PC-9 (cell line): ENCODE data around the gene CALN1. TPM values are rescaled to one million over a fixed set of nuclear protein-coding genes. Genes with fewer than 3 reads are reported as not detected.

ENCODE experiments used
- BruUV-seq: library from RNA; stranded (reverse); fragments of 400-500 nt; replicated peaks from 2 replicates; lab custom pipeline; 2021; lab: Mats Ljungman, UMichigan
- CTCF ChIA-PET: fragments of 300-600 bp; sonication (Branson Sonifier 250); formaldehyde crosslinking; loops from one replicate; lab custom pipeline; 2022; ENCODE audit warnings: antibody characterized with exemption; lab: Charles Lee
- POLR2A ChIA-PET: fragments of 300-600 bp; sonication (Branson Sonifier 250); formaldehyde crosslinking; loops from one replicate; lab custom pipeline; 2022; ENCODE audit warnings: antibody characterized with exemption; ENCODE audit not compliant: unreplicated experiment; lab: Charles Lee
- DNase-seq, 2 experiments: peaks; one replicate each; pipeline versions ENCODE4 v3.0.0 to v3.0.0-alpha.2; 2015 to 2022; ENCODE audit warnings: mixed read lengths in 1 of 2
- H2AFZ ChIP-seq: fragments of 200-600 bp; sonication (generic); 2 replicates; pipeline ENCODE4 v1.8.1; 2017; ENCODE audit warnings: antibody characterized with exemption
- H3F3A ChIP-seq: fragments of 200-600 bp; sonication (generic); 2 replicates; pipeline ENCODE4 v1.8.1; 2017; ENCODE audit warnings: antibody characterized with exemption, mild to moderate bottlenecking, low read depth; ENCODE audit not compliant: insufficient read depth
- H3K27ac ChIP-seq: fragments of 200-600 bp; sonication (generic); 2 replicates; pipeline ENCODE4 v1.6.1; 2016; ENCODE audit warnings: mixed run types
- H3K27me3 ChIP-seq: fragments of 200-600 bp; sonication (generic); 2 replicates; pipeline ENCODE4 v1.6.1; 2016; ENCODE audit warnings: low read depth, mixed run types; ENCODE audit not compliant: insufficient read depth
- H3K36me3 ChIP-seq: fragments of 200-600 bp; sonication (generic); 2 replicates; pipeline ENCODE4 v1.6.1; 2016; ENCODE audit warnings: low read depth, mixed run types
- H3K4me1 ChIP-seq: fragments of 200-600 bp; sonication (generic); replicated peaks from 2 replicates; pipeline ENCODE4 v1.6.1; 2016; ENCODE audit warnings: mixed run types; ENCODE audit not compliant: insufficient read depth
- H3K4me2 ChIP-seq: fragments of 200-600 bp; sonication (generic); 2 replicates; pipeline ENCODE4 v1.6.1; 2017; ENCODE audit warnings: mixed run types
- H3K4me3 ChIP-seq: fragments of 200-600 bp; sonication (generic); 2 replicates; pipeline ENCODE4 v1.6.1; 2016; ENCODE audit warnings: mixed run types
- H3K79me2 ChIP-seq: fragments of 200-600 bp; sonication (generic); 2 replicates; pipeline ENCODE4 v1.6.1; 2017; ENCODE audit warnings: low read depth, mixed run types
- H3K9me2 ChIP-seq: fragments of 200-600 bp; sonication (generic); 2 replicates; pipeline ENCODE4 v1.8.1; 2017; ENCODE audit warnings: mild to moderate bottlenecking; ENCODE audit not compliant: insufficient read depth
- H3K9me3 ChIP-seq: fragments of 200-600 bp; sonication (generic); 2 replicates; pipeline ENCODE4 v1.8.1; 2016; ENCODE audit warnings: low read depth; ENCODE audit not compliant: insufficient read depth
- H4K20me1 ChIP-seq: fragments of 200-600 bp; sonication (generic); 2 replicates; pipeline ENCODE4 v1.8.1; 2017; ENCODE audit not compliant: insufficient read depth
- EZH2 ChIP-seq: fragments of 200-600 bp; sonication (generic); IDR thresholded peaks from 2 replicates; pipeline ENCODE4 v1.8.0; 2017; ENCODE audit warnings: antibody characterized with exemption, low read depth
- intact Hi-C: fragments of 100-400 bp; cut with micrococcal nuclease; formaldehyde crosslinking; loops from one replicate; pipeline ENCODE4 v1.10.0; 2022; ENCODE audit not compliant: unreplicated experiment
- total RNA-seq: library from RNA; stranded (reverse); gene quantifications from 2 replicates; pipeline ENCODE4 v1.2.3, GENCODE V29; 2021
- TF ChIP-seq, protein P1 (sequence below): fragments of 200-600 bp; sonication (generic); conservative IDR thresholded peaks from 2 replicates; pipeline ENCODE4 v1.6.1; 2017; ENCODE audit warnings: mixed run types, antibody characterized with exemption, mild to moderate bottlenecking, moderate library complexity

Gene CALN1
- total RNA-seq, 1 experiment from 2014 or later, result not detected

DNA sequence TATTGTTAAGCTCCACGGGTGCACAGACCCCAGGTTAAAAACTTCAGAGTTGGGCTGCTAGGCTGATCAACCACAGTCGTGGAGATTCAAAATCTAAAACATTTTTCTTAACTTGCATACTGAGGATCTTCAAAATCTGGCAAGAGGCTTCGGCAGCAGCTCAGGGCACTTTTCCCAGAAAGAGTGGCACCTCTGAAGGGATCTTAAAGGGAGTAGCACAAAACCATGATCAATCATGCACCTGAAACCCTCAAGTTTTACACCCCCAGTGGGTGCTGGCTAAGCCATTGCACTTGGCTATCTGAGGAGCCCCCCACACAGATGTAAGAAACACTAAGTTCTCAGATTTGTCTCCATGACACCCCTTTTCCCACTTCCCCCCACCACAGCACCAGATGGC, 151.7 kb downstream of the CALN1 start:
- no peaks in the 10 kb centered on the region for H3K9me2 ChIP-seq
- TF ChIP-seq, protein P1, sequence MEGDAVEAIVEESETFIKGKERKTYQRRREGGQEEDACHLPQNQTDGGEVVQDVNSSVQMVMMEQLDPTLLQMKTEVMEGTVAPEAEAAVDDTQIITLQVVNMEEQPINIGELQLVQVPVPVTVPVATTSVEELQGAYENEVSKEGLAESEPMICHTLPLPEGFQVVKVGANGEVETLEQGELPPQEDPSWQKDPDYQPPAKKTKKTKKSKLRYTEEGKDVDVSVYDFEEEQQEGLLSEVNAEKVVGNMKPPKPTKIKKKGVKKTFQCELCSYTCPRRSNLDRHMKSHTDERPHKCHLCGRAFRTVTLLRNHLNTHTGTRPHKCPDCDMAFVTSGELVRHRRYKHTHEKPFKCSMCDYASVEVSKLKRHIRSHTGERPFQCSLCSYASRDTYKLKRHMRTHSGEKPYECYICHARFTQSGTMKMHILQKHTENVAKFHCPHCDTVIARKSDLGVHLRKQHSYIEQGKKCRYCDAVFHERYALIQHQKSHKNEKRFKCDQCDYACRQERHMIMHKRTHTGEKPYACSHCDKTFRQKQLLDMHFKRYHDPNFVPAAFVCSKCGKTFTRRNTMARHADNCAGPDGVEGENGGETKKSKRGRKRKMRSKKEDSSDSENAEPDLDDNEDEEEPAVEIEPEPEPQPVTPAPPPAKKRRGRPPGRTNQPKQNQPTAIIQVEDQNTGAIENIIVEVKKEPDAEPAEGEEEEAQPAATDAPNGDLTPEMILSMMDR, result no peak
- TF ChIP-seq EZH2, result no peak
- H3K4me3 ChIP-seq, result no peak overlapping the region
- no peak overlapping the region for H2AFZ ChIP-seq
- H3K27me3 ChIP-seq, result peaks cover 8% of the 10 kb centered on the region; the same call in 1 of the 2 replicates
- CTCF ChIA-PET, result no interaction called here
- H3K79me2 ChIP-seq, result no peaks in the 10 kb centered on the region
- no TSS peak for BruUV-seq
- H3K27ac ChIP-seq, result no peak overlapping the region
- H3F3A ChIP-seq, result no peaks in the 10 kb centered on the region
- H3K4me1 ChIP-seq, result no peaks in the 10 kb centered on the region
- H4K20me1 ChIP-seq, result no peaks in the 10 kb centered on the region
- DNase-seq, result no peak
- intact Hi-C loops, result no loop called here
- H3K9me3 ChIP-seq, result no peaks in the 10 kb centered on the region
- POLR2A ChIA-PET, result no interaction called here
- no peak overlapping the region for H3K4me2 ChIP-seq
- H3K36me3 ChIP-seq, result no peaks in the 10 kb centered on the region

DNA sequence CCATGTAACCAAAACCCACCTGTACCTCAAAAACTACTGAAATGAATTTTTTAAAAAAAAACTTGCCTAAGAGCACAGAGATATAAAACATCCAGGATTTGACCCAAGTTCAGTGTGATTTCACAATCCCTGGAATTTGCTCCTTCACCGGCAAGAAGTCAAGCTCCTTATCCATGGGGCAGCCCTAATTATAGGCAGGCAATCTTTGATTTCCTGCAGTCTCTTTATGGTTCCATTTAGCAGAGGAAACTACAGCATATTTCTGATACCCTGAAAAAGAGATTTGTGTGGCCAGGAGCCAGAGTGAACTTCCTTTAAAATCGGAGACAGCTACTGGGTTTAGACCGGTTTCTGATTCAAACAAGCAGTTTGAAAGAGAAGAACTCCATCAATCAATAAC, 154.1 kb downstream of the CALN1 start:
- H3K4me1 ChIP-seq, result no peaks in the 10 kb centered on the region
- intact Hi-C loops, result no loop called here

DNA sequence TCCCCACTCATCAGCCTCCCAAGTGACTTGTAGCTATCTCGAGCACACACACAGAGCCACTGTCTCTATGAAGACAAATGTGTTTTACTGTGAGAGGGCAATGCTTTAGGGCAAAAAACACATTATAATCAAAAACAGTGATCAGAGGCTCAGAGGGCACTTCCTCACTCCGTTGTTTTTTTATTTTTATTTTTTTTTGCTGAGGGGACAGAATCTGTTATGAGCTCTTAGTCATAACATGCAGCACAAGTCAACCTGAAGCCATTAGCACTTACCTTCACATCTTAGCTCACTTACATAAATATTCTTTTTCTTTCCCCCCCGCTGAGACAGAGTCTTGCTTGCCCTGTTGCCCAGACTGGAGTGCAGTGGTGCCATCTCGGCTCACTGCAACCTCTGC, 157.7 kb downstream of the CALN1 start:
- Histone ChIP-seq H3K27ac (no peak overlapping the region), H3K4me2 (no peak overlapping the region), H3K79me2 (no peaks in the 10 kb centered on the region), H4K20me1 (no peaks in the 10 kb centered on the region), H3K36me3 (no peaks in the 10 kb centered on the region), H2AFZ (no peak overlapping the region), H3K9me3 (no peaks in the 10 kb centered on the region), H3K27me3 (peaks cover 3% of the 10 kb centered on the region; the same call in 1 of the 2 replicates), H3K4me3 (no peak overlapping the region), H3K9me2 (no peaks in the 10 kb centered on the region), H3K4me1 (no peaks in the 10 kb centered on the region), H3F3A (no peaks in the 10 kb centered on the region)
- no peak for DNase-seq
- ChIA-PET POLR2A (no interaction called here), CTCF (no interaction called here)
- intact Hi-C loops, result no loop called here
- TF ChIP-seq, protein P1, result no peak
- TF ChIP-seq EZH2, result no peak
- BruUV-seq, result no TSS peak

More for the DNA sequence above, 154.1 kb downstream of the CALN1 start:
- CTCF ChIA-PET, result no interaction called here
- Histone ChIP-seq H3F3A (no peaks in the 10 kb centered on the region), H3K9me3 (no peaks in the 10 kb centered on the region), H2AFZ (no peak overlapping the region), H3K4me2 (no peak overlapping the region), H3K9me2 (no peaks in the 10 kb centered on the region), H3K36me3 (no peaks in the 10 kb centered on the region), H3K27me3 (peaks cover 8% of the 10 kb centered on the region; the same call in 1 of the 2 replicates), H3K79me2 (no peaks in the 10 kb centered on the region), H4K20me1 (no peaks in the 10 kb centered on the region), H3K4me3 (no peak overlapping the region), H3K27ac (no peak overlapping the region)
- BruUV-seq, result no TSS peak
- POLR2A ChIA-PET, result no interaction called here
- no peak for TF ChIP-seq EZH2
- TF ChIP-seq, protein P1, result no peak
- no peak for DNase-seq
